ENCODE data around the gene NLRP5.

Gene NLRP5

GRCh38 chr19:56066152-56067023 lies 79.8 kb downstream of the NLRP5 start:
- DNase-seq (ENCODE audit: low read depth): no peak
- no peak overlapping the region; the same call in 1 of the 2 replicates for H3K4me3 ChIP-seq (ENCODE audit: control insufficient read depth, low read depth, low read length)
- TF ChIP-seq, protein P1, sequence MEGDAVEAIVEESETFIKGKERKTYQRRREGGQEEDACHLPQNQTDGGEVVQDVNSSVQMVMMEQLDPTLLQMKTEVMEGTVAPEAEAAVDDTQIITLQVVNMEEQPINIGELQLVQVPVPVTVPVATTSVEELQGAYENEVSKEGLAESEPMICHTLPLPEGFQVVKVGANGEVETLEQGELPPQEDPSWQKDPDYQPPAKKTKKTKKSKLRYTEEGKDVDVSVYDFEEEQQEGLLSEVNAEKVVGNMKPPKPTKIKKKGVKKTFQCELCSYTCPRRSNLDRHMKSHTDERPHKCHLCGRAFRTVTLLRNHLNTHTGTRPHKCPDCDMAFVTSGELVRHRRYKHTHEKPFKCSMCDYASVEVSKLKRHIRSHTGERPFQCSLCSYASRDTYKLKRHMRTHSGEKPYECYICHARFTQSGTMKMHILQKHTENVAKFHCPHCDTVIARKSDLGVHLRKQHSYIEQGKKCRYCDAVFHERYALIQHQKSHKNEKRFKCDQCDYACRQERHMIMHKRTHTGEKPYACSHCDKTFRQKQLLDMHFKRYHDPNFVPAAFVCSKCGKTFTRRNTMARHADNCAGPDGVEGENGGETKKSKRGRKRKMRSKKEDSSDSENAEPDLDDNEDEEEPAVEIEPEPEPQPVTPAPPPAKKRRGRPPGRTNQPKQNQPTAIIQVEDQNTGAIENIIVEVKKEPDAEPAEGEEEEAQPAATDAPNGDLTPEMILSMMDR (IDR thresholded peaks at IDR 0.05; ENCODE audit: control insufficient read depth, insufficient read depth, low read depth, low read length, missing control alignments): peak; percentile 90

GRCh38 chr19:56069642-56070041 lies 83.1 kb downstream of the NLRP5 start:
- no peak for DNase-seq (ENCODE audit: low read depth)
- no peak overlapping the region for H3K4me3 ChIP-seq (ENCODE audit: control insufficient read depth, low read depth, low read length)
- TF ChIP-seq, protein P1 (IDR thresholded peaks at IDR 0.05; ENCODE audit: control insufficient read depth, insufficient read depth, low read depth, low read length, missing control alignments): no peak

DNA sequence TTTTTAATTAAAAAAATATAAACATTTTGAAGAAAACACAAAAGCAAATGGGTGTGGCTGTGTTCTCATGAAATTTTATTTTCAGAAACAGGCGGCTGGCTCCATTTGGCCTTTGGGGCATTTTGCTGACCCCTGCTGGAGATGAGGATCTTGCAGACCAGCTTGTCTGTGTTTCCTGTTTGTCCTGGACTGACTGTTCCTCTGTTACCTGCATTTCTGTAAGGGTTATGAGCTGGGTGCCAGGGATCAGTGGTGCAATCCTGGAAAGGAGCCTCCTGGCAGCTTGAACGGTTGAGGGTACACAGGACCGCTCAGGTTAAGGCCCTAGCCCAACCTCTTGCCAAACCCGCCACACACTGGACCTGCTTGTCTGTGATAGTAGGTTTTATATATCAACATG lies 84.6 kb downstream of the NLRP5 start:
- TF ChIP-seq, protein P1 (IDR thresholded peaks at IDR 0.05; ENCODE audit: control insufficient read depth, insufficient read depth, low read depth, low read length, missing control alignments): peak; percentile 37
- H3K4me3 ChIP-seq (ENCODE audit: control insufficient read depth, low read depth, low read length): no peak overlapping the region
- DNase-seq (ENCODE audit: low read depth): no peak

DNA sequence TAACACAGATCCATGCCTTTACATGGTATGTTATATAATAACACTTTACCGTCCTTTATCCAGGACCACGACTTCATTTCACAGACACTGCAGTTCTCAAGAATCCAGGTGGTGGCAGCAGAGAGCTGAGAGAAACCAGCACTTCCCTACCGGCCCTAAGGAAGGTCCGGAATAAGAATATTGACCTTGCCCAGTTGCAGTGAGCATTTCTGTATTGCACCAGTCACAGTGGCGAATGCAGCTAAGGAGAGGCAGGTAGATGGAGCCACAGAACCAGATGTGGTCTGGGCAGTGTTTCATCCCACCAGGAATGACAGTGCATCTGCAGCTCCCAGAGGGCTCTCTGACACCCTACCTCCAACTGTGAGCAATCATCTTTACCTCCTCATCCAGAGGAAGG lies 89.9 kb downstream of the NLRP5 start:
- DNase-seq (ENCODE audit: low read depth): peak; percentile 10

DNA sequence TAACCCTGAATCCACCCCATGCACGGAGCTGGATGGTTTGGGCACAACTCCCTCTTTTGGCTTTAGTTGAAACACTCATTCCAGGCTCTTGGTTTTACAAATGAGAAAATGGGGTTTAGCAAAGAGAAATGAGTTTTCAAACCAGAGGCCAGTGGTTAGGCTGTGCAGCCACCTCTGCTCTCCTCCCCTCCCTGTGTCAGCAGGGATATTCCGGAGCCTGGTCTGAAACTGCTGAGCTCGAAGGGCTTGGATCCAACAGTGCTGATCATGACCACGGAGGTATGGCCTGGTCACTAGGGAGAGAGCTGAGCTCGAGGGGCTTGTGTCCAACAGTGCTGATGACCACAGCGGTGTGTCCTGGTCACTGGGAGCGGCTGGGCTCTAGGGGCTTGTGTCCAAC lies 93.0 kb downstream of the NLRP5 start:
- H3K4me3 ChIP-seq (ENCODE audit: control insufficient read depth, low read depth, low read length): no peak overlapping the region
- no peak for DNase-seq (ENCODE audit: low read depth)
- TF ChIP-seq, protein P1 (IDR thresholded peaks at IDR 0.05; ENCODE audit: control insufficient read depth, insufficient read depth, low read depth, low read length, missing control alignments): no peak

More for the DNA sequence above, 89.9 kb downstream of the NLRP5 start:
- H3K4me3 ChIP-seq (ENCODE audit: control insufficient read depth, low read depth, low read length): no peak overlapping the region
- TF ChIP-seq, protein P1 (IDR thresholded peaks at IDR 0.05; ENCODE audit: control insufficient read depth, insufficient read depth, low read depth, low read length, missing control alignments): peak; percentile 87

- peak; percentile 42 for DNase-seq (ENCODE audit: low read depth)
- peak overlapping the region; percentile 43 for H3K4me3 ChIP-seq (ENCODE audit: control insufficient read depth, low read depth, low read length)
- TF ChIP-seq, protein P1 (IDR thresholded peaks at IDR 0.05; ENCODE audit: control insufficient read depth, insufficient read depth, low read depth, low read length, missing control alignments): peak; percentile 68
Measured at GRCh38 chr19:56080669-56081401, 94.3 kb downstream of the NLRP5 start.
